ENCODE measurements around the gene LSM14B. TPM values are rescaled to one million over a fixed set of nuclear protein-coding genes. Genes with fewer than 3 reads are reported as not detected.

Gene LSM14B
- total and polyA plus RNA-seq, 4 donors: 16.4 to 41.7 (median 27.8) TPM

- Histone ChIP-seq H3K27me3 (ENCODE audit: control insufficient read depth in 3 of 3, insufficient read depth in 3 of 3, low read length in 2 of 3) (no peaks in the 10 kb centered on the region), H3K9me3 (ENCODE audit: control insufficient read depth in 4 of 4, insufficient read depth in 3 of 4, low read length in 3 of 4) (no peaks in the 10 kb centered on the region), H3K27ac (ENCODE audit: low read depth in 1 of 2, low read length in 1 of 2) (no peak overlapping the region), H3K4me3 (no peak overlapping the region), H3K36me3 (ENCODE audit: control insufficient read depth in 4 of 4, insufficient read depth in 4 of 4, low read length in 4 of 4) (peaks cover 5 to 57% (median 15%) of the 10 kb centered on the region in 4 donors), H3K9ac (ENCODE audit: insufficient read depth in 1 of 2, low read length in 2 of 2) (no peak overlapping the region), H3K4me1 (ENCODE audit: control insufficient read depth in 5 of 5, insufficient read depth in 5 of 5, low read length in 5 of 5) (no peaks in the 10 kb centered on the region)
- 92 to 96% methylated on average over 38 of the region's 38 CpGs for WGBS, 2 donors
- DNase-seq (no peak), ATAC-seq (ENCODE audit: insufficient read depth, low FRiP score) (no peak)
- no peak for TF ChIP-seq CTCF (IDR thresholded peaks at IDR 0.05; ENCODE audit: control extremely low read depth, extremely low read depth)
These were observed 40.6 kb downstream of the LSM14B start for GRCh38 chr20:62162765-62163484.

GRCh38 chr20:62163485-62163865, 41.2 kb downstream of the LSM14B start:
- Histone ChIP-seq H3K4me3 (no peak overlapping the region), H3K4me1 (ENCODE audit: control insufficient read depth in 5 of 5, insufficient read depth in 5 of 5, low read length in 5 of 5) (no peaks in the 10 kb centered on the region), H3K9ac (ENCODE audit: insufficient read depth in 1 of 2, low read length in 2 of 2) (no peak overlapping the region), H3K27me3 (ENCODE audit: control insufficient read depth in 3 of 3, insufficient read depth in 3 of 3, low read length in 2 of 3) (no peaks in the 10 kb centered on the region), H3K9me3 (ENCODE audit: control insufficient read depth in 4 of 4, insufficient read depth in 3 of 4, low read length in 3 of 4) (no peaks in the 10 kb centered on the region), H3K36me3 (ENCODE audit: control insufficient read depth in 4 of 4, insufficient read depth in 4 of 4, low read length in 4 of 4) (peaks cover 5 to 60% (median 20%) of the 10 kb centered on the region in 4 donors), H3K27ac (ENCODE audit: low read depth in 1 of 2, low read length in 1 of 2) (no peak overlapping the region)
- no peak for TF ChIP-seq CTCF (IDR thresholded peaks at IDR 0.05; ENCODE audit: control extremely low read depth, extremely low read depth)
- 93 to 97% methylated on average over 25 of the region's 25 CpGs for WGBS, 2 donors
- DNase-seq (no peak), ATAC-seq (ENCODE audit: insufficient read depth, low FRiP score) (no peak)

- no peak overlapping the region for H3K9ac ChIP-seq (ENCODE audit: insufficient read depth in 1 of 2, low read length in 2 of 2)
- DNase-seq: no peak
- H3K4me1 ChIP-seq (ENCODE audit: control insufficient read depth in 5 of 5, insufficient read depth in 5 of 5, low read length in 5 of 5): no peaks in the 10 kb centered on the region
- H3K9me3 ChIP-seq (ENCODE audit: control insufficient read depth in 4 of 4, insufficient read depth in 3 of 4, low read length in 3 of 4): no peaks in the 10 kb centered on the region
- no peak overlapping the region for H3K4me3 ChIP-seq
- no peak for TF ChIP-seq CTCF (IDR thresholded peaks at IDR 0.05; ENCODE audit: control extremely low read depth, extremely low read depth)
- H3K36me3 ChIP-seq (ENCODE audit: control insufficient read depth in 4 of 4, insufficient read depth in 4 of 4, low read length in 4 of 4): peaks cover 5 to 63% (median 21%) of the 10 kb centered on the region in 4 donors
- no peak for ATAC-seq (ENCODE audit: insufficient read depth, low FRiP score)
- no peaks in the 10 kb centered on the region for H3K27me3 ChIP-seq (ENCODE audit: control insufficient read depth in 3 of 3, insufficient read depth in 3 of 3, low read length in 2 of 3)
- H3K27ac ChIP-seq (ENCODE audit: low read depth in 1 of 2, low read length in 1 of 2): no peak overlapping the region
- 95 to 96% methylated on average over 29 of the region's 29 CpGs for WGBS, 2 donors
These were observed 41.9 kb downstream of the LSM14B start for GRCh38 chr20:62163986-62164762.

Measured in lung (tissue), 12 donors.